ENCODE data around the gene SKI. TPM values are rescaled to one million over a fixed set of nuclear protein-coding genes. Genes with fewer than 3 reads are reported as not detected.
A peak's percentile ranks its signal among the peaks of the same experiment; 100 is the strongest.

SKI gene
- total and polyA plus RNA-seq, 9 of the 15 experiments (the other 6 are each of a cell fraction or from before 2014, with no cell fraction given) = 0.10 to 60.5 (median 4.6) TPM

DNA sequence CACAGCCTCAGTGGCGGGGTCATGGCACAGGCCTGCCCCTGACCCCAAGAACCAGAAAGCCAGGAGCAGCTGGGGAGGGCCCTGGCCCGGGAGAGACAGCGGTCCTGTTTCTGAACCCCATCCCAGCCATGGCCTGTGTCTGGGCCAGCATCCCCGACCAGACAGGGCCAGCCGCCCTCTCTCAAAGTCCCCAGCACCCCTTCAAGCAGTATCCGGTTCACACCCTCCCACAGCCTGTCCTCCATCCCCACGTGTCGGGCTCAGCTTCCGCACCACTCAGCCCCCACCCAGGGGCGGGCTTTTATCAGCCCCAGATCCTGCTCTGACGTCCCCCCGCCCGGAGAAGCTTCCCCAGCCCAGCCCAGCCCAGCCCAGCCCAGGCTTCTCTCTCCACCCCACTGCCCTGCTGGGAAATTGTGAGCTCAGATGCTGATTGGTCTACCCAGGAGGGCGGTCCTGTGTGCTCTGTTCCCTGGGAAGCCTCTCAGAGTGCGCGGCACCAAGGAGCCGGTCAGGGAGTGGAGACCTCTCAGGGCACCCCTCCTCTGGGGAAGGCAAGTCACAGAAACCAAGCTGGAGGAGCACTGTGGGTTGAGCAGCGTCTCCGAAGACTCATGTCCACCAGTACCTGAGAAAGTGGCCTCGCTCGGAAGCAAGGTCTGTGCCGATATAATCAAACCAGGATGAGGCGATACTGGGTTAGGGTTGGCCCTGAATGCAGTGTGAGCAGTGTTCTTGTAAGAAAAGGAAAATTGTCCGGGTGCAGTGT lies 28.9 kb upstream of the SKI start (continued):
- TF ChIP-seq, protein P1, sequence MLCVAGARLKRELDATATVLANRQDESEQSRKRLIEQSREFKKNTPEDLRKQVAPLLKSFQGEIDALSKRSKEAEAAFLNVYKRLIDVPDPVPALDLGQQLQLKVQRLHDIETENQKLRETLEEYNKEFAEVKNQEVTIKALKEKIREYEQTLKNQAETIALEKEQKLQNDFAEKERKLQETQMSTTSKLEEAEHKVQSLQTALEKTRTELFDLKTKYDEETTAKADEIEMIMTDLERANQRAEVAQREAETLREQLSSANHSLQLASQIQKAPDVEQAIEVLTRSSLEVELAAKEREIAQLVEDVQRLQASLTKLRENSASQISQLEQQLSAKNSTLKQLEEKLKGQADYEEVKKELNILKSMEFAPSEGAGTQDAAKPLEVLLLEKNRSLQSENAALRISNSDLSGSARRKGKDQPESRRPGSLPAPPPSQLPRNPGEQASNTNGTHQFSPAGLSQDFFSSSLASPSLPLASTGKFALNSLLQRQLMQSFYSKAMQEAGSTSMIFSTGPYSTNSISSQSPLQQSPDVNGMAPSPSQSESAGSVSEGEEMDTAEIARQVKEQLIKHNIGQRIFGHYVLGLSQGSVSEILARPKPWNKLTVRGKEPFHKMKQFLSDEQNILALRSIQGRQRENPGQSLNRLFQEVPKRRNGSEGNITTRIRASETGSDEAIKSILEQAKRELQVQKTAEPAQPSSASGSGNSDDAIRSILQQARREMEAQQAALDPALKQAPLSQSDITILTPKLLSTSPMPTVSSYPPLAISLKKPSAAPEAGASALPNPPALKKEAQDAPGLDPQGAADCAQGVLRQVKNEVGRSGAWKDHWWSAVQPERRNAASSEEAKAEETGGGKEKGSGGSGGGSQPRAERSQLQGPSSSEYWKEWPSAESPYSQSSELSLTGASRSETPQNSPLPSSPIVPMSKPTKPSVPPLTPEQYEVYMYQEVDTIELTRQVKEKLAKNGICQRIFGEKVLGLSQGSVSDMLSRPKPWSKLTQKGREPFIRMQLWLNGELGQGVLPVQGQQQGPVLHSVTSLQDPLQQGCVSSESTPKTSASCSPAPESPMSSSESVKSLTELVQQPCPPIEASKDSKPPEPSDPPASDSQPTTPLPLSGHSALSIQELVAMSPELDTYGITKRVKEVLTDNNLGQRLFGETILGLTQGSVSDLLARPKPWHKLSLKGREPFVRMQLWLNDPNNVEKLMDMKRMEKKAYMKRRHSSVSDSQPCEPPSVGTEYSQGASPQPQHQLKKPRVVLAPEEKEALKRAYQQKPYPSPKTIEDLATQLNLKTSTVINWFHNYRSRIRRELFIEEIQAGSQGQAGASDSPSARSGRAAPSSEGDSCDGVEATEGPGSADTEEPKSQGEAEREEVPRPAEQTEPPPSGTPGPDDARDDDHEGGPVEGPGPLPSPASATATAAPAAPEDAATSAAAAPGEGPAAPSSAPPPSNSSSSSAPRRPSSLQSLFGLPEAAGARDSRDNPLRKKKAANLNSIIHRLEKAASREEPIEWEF (CRISPR knock-in tag; IDR thresholded peaks at IDR 0.05) = no peak
- TF ChIP-seq PURB (CRISPR knock-in tag; IDR thresholded peaks at IDR 0.05; ENCODE audit: low read depth) (no peak), SP2 (IDR thresholded peaks at IDR 0.05; ENCODE audit: extremely low read depth, low read depth, low read length, poor library complexity, severe bottlenecking) (no peak), ELF4 (CRISPR knock-in tag; IDR thresholded peaks at IDR 0.05) (no peak), ZNF324 (CRISPR knock-in tag; IDR thresholded peaks at IDR 0.05) (no peak), SRSF3 (IDR thresholded peaks at IDR 0.05; ENCODE audit: insufficient read depth, low read length) (no peak), SRSF9 (IDR thresholded peaks at IDR 0.05; ENCODE audit: borderline replicate concordance, low read depth, low read length) (no peak), HLTF (IDR thresholded peaks at IDR 0.05) (0 out of 2 replicates have a peak, but pooled peaks have one; percentile 57), RFX7 (CRISPR knock-in tag; IDR thresholded peaks at IDR 0.05) (no peak), DNMT1 (IDR thresholded peaks at IDR 0.05) (no peak), MCM5 (IDR thresholded peaks at IDR 0.05; ENCODE audit: low read depth) (no peak), HNRNPUL1 (IDR thresholded peaks at IDR 0.05; ENCODE audit: low read length) (no peak), ZNF146 (CRISPR knock-in tag; IDR thresholded peaks at IDR 0.05; ENCODE audit: unreplicated experiment) (peak; percentile 24), NBN (IDR thresholded peaks at IDR 0.05; ENCODE audit: low read depth) (peak; percentile 54; the same call in 1 of the 2 replicates), CXXC5 (CRISPR knock-in tag; IDR thresholded peaks at IDR 0.05) (peak; percentile 75), TGIF2 (CRISPR knock-in tag; IDR thresholded peaks at IDR 0.05) (no peak), ATF1 (CRISPR knock-in tag; IDR thresholded peaks at IDR 0.05) (no peak), ATF1 (tag; IDR thresholded peaks at IDR 0.05) (peak; percentile 67)
- TF ChIP-seq, protein P2, sequence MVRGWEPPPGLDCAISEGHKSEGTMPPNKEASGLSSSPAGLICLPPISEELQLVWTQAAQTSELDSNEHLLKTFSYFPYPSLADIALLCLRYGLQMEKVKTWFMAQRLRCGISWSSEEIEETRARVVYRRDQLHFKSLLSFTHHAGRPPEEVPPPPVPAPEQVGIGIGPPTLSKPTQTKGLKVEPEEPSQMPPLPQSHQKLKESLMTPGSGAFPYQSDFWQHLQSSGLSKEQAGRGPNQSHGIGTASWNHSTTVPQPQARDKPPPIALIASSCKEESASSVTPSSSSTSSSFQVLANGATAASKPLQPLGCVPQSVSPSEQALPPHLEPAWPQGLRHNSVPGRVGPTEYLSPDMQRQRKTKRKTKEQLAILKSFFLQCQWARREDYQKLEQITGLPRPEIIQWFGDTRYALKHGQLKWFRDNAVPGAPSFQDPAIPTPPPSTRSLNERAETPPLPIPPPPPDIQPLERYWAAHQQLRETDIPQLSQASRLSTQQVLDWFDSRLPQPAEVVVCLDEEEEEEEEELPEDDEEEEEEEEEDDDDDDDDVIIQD (CRISPR knock-in tag; IDR thresholded peaks at IDR 0.05) = no peak
- TF ChIP-seq, protein P3, sequence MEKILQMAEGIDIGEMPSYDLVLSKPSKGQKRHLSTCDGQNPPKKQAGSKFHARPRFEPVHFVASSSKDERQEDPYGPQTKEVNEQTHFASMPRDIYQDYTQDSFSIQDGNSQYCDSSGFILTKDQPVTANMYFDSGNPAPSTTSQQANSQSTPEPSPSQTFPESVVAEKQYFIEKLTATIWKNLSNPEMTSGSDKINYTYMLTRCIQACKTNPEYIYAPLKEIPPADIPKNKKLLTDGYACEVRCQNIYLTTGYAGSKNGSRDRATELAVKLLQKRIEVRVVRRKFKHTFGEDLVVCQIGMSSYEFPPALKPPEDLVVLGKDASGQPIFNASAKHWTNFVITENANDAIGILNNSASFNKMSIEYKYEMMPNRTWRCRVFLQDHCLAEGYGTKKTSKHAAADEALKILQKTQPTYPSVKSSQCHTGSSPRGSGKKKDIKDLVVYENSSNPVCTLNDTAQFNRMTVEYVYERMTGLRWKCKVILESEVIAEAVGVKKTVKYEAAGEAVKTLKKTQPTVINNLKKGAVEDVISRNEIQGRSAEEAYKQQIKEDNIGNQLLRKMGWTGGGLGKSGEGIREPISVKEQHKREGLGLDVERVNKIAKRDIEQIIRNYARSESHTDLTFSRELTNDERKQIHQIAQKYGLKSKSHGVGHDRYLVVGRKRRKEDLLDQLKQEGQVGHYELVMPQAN (IDR thresholded peaks at IDR 0.05; ENCODE audit: borderline replicate concordance) = peak; percentile 32
- TF ChIP-seq, protein P4, sequence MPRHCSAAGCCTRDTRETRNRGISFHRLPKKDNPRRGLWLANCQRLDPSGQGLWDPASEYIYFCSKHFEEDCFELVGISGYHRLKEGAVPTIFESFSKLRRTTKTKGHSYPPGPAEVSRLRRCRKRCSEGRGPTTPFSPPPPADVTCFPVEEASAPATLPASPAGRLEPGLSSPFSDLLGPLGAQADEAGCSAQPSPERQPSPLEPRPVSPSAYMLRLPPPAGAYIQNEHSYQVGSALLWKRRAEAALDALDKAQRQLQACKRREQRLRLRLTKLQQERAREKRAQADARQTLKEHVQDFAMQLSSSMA (CRISPR knock-in tag; IDR thresholded peaks at IDR 0.05) = no peak

Measured in K562 (cell line).